ENCODE data around the gene SLC43A1.
A peak's percentile ranks its signal among the peaks of the same experiment; 100 is the strongest.
"Not testable (repeated sequence)": the region's sequence is repeated elsewhere in the genome, so short reads cannot be mapped to it uniquely, and the experiment has no call there.

The SLC43A1 gene

GRCh38 chr11:57460022-57460757 lies 55.3 kb downstream of the SLC43A1 start, which contains the start of gene RTN4RL2:
TSS of gene RTN4RL2 (plus strand) at chr11:57460528. CDS start at chr11:57460866, 338 bp downstream.
- DNase-seq, result peak; percentile 67

GRCh38 chr11:57459164-57460021 lies 56.1 kb downstream of the SLC43A1 start:
- no peak for DNase-seq

GRCh38 chr11:57458410-57459163 lies 56.9 kb downstream of the SLC43A1 start:
- DNase-seq, result peak; percentile 58

- DNase-seq, result peak; percentile 34
Observed at GRCh38 chr11:57458060-57458409, 57.5 kb downstream of the SLC43A1 start.

GRCh38 chr11:57457643-57458023 lies 57.9 kb downstream of the SLC43A1 start:
- no peak for DNase-seq

- DNase-seq, result peak; percentile 92
Observed at GRCh38 chr11:57456960-57457642, 58.4 kb downstream of the SLC43A1 start.

GRCh38 chr11:57453543-57454177 lies 61.8 kb downstream of the SLC43A1 start:
- no peak for DNase-seq

GRCh38 chr11:57446055-57446454 lies 69.4 kb downstream of the SLC43A1 start:
- no peak for DNase-seq

GRCh38 chr11:57445122-57445394 lies 70.4 kb downstream of the SLC43A1 start:
- not testable (repeated sequence) for DNase-seq

- DNase-seq, result no peak
Observed at GRCh38 chr11:57444362-57445121, 71.0 kb downstream of the SLC43A1 start.

GRCh38 chr11:57440744-57441414 lies 74.6 kb downstream of the SLC43A1 start:
- no peak for DNase-seq

- no peak for DNase-seq
Observed at GRCh38 chr11:57439786-57440185, 75.7 kb downstream of the SLC43A1 start.

- no peak for DNase-seq
Observed at GRCh38 chr11:57438345-57439285, 76.9 kb downstream of the SLC43A1 start.

- no peak for DNase-seq
Observed at GRCh38 chr11:57436031-57436430, 79.5 kb downstream of the SLC43A1 start.

- DNase-seq, result no peak
Observed at GRCh38 chr11:57434640-57435546, 80.6 kb downstream of the SLC43A1 start.

All from femur (tissue), 1 donor.